Calu3 (cell line): ENCODE measurements around the gene TBC1D9. TPM values are rescaled to one million over a fixed set of nuclear protein-coding genes. Genes with fewer than 3 reads are reported as not detected.

ENCODE experiments used
- BruUV-seq: library from RNA; stranded (reverse); fragments of 400-500 nt; replicated peaks from 2 replicates; lab custom pipeline; 2021; lab: Mats Ljungman, UMichigan
- CTCF ChIA-PET: fragments of 300-600 bp; sonication (Branson Sonifier 250); formaldehyde crosslinking; loops from one replicate; lab custom pipeline; 2022; ENCODE audit warnings: antibody characterized with exemption; lab: Charles Lee
- DNase-seq: peaks from one replicate; pipeline ENCODE4 v3.0.0; 2022
- H3K27ac Mint-ChIP-seq: one replicate; pipeline ENCODE4 v1.8.0; 2022; ENCODE audit warnings: mixed read lengths; ENCODE audit not compliant: unreplicated experiment
- H3K27me3 Mint-ChIP-seq: one replicate; pipeline ENCODE4 v1.8.0; 2022; ENCODE audit warnings: mixed read lengths; ENCODE audit not compliant: unreplicated experiment
- H3K36me3 Mint-ChIP-seq: one replicate; pipeline ENCODE4 v1.8.0; 2022; ENCODE audit warnings: mild to moderate bottlenecking, moderate library complexity, mixed read lengths; ENCODE audit not compliant: insufficient read depth, unreplicated experiment
- H3K4me1 Mint-ChIP-seq: one replicate; pipeline ENCODE4 v1.8.0; 2022; ENCODE audit warnings: mild to moderate bottlenecking, low read depth, mixed read lengths; ENCODE audit not compliant: unreplicated experiment
- H3K4me3 Mint-ChIP-seq: one replicate; pipeline ENCODE4 v1.8.0; 2022; ENCODE audit warnings: mild to moderate bottlenecking, low read depth, moderate library complexity, mixed read lengths; ENCODE audit not compliant: unreplicated experiment
- H3K9me3 Mint-ChIP-seq: one replicate; pipeline ENCODE4 v1.8.0; 2022; ENCODE audit warnings: low read depth, mixed read lengths; ENCODE audit not compliant: unreplicated experiment
- CTCF ChIP-seq: fragments of 200-600 bp; IDR thresholded peaks from one replicate; pipeline ENCODE4 v1.8.0; 2022; ENCODE audit warnings: antibody characterized with exemption; ENCODE audit not compliant: unreplicated experiment
- intact Hi-C: fragments of 100-400 bp; cut with micrococcal nuclease; formaldehyde crosslinking; loops from one replicate; pipeline ENCODE4 v1.10.0; 2022; ENCODE audit not compliant: unreplicated experiment
- total RNA-seq: library from RNA; stranded (reverse); gene quantifications from 2 replicates; pipeline ENCODE4 v1.2.3, GENCODE V29; 2022

Gene TBC1D9
- total RNA-seq, 1 experiment from 2014 or later = 9.4 TPM

- Mint-ChIP-seq H3K27me3 (no peaks in the 10 kb centered on the region), H3K36me3 (no peaks in the 10 kb centered on the region), H3K4me1 (no peaks in the 10 kb centered on the region), H3K9me3 (no peaks in the 10 kb centered on the region), H3K4me3 (no peak overlapping the region), H3K27ac (no peak overlapping the region)
- no peak for TF ChIP-seq CTCF
- intact Hi-C loops = no loop called here
- DNase-seq = no peak
- no TSS peak for BruUV-seq
- CTCF ChIA-PET = no interaction called here
These were observed 140.7 kb downstream of the TBC1D9 start for GRCh38 chr4:140615451-140615850.

GRCh38 chr4:140612357-140612756, 143.8 kb downstream of the TBC1D9 start:
- CTCF ChIA-PET = no interaction called here

GRCh38 chr4:140611854-140612253, 144.3 kb downstream of the TBC1D9 start:
- Mint-ChIP-seq H3K4me1 (no peaks in the 10 kb centered on the region), H3K27ac (no peak overlapping the region), H3K27me3 (no peaks in the 10 kb centered on the region), H3K36me3 (no peaks in the 10 kb centered on the region), H3K9me3 (no peaks in the 10 kb centered on the region), H3K4me3 (no peak overlapping the region)
- CTCF ChIA-PET = no interaction called here
- no TSS peak for BruUV-seq
- intact Hi-C loops = loop anchor here (5.0 kb wide), 1 partner anchor 245 kb away; no protein-coding TSS in a partner anchor
- TF ChIP-seq CTCF = no peak
- no peak for DNase-seq

More at GRCh38 chr4:140612357-140612756, 143.8 kb downstream of the TBC1D9 start:
- intact Hi-C loops = loop anchor here (5.0 kb wide), 1 partner anchor 245 kb away; no protein-coding TSS in a partner anchor
- Mint-ChIP-seq H3K27ac (no peak overlapping the region), H3K27me3 (no peaks in the 10 kb centered on the region), H3K9me3 (no peaks in the 10 kb centered on the region), H3K4me3 (no peak overlapping the region), H3K4me1 (no peaks in the 10 kb centered on the region), H3K36me3 (no peaks in the 10 kb centered on the region)
- DNase-seq = no peak
- no TSS peak for BruUV-seq
- TF ChIP-seq CTCF = no peak

GRCh38 chr4:140609548-140610425, 146.4 kb downstream of the TBC1D9 start:
- TF ChIP-seq CTCF = no peak
- CTCF ChIA-PET = interaction anchor here (0.9 to 1.8 kb wide), 3 partner anchors 10 to 250 kb away, joined by 3 to 5 read pairs (median 5); no protein-coding TSS in a partner anchor
- no peaks in the 10 kb centered on the region for H3K36me3 Mint-ChIP-seq
- H3K27me3 Mint-ChIP-seq = no peaks in the 10 kb centered on the region
- H3K4me1 Mint-ChIP-seq = no peaks in the 10 kb centered on the region
- peak; percentile 1 for DNase-seq
- no TSS peak for BruUV-seq
- intact Hi-C loops = loop anchor here (5.0 kb wide), 1 partner anchor 248 kb away; no protein-coding TSS in a partner anchor
- H3K4me3 Mint-ChIP-seq = no peak overlapping the region
- no peaks in the 10 kb centered on the region for H3K9me3 Mint-ChIP-seq
- H3K27ac Mint-ChIP-seq = no peak overlapping the region
